ENCODE results near the gene PPP2CA. TPM values are rescaled to one million over a fixed set of nuclear protein-coding genes. Genes with fewer than 3 reads are reported as not detected.
"Not testable (repeated sequence)": the region's sequence is repeated elsewhere in the genome, so short reads cannot be mapped to it uniquely, and the experiment has no call there.

Gene PPP2CA
- total and polyA plus RNA-seq, 10 of the 15 experiments (the other 5 are each of a cell fraction or from before 2014, with no cell fraction given) = 18.6 to 385 (median 134) TPM

DNA sequence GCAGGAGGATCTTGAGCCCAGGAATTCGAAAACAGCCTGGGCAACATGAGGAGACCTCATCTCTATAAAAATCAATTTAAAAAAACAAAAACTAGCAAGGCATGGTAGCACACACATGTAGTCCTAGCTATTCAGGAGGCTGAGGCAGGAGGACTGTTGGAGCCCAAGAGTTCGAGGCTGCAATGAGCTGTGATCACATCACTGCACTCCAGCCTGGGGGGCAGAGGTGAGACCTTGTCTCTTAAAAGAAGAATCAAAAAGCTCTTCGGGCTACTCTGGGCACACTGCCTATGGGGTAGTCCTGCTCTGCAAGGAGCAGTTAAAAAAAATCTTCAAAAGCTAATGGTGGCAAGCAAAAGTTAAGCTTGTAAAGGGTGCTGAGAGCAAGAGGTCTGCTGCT is 72.6 kb downstream of the PPP2CA start (continued):
- TF ChIP-seq ZNF24 (IDR thresholded peaks at IDR 0.05) (no peak), WRNIP1 (IDR thresholded peaks at IDR 0.05; ENCODE audit: borderline replicate concordance, low read depth, low read length) (no peak)

DNA sequence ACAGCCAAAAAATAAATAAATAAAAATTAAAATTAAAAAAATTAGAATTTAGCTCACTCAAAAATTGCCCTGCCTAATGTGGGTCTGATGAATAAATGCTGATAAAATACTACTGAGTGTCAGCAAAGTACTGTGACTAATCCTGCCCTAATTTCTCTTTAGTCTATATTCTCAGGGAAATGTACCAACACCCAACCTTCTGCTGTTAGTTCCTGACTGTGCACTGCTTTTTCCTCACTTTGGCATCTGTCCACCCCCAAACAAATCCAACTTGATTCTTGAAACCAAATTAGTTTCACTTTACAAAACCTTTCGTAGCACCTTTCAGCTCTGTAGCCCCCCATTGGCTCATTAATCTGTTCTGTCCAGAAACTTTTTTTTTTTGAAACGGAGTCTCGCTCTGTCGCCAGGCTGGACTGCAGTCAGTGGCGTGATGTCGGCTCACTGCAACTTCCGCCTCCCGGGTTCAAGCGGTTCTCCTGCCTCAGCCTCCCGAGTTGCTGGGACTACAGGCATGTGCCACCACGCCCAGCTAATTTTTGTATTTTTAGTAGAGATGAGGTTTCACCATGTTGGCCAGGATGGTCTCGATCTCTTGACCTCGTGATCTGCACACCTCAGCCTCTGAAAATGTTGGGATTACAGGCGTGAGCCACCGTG is 73.6 kb downstream of the PPP2CA start:
- H3K27me3 ChIP-seq (replicated peaks in 1 of 2; ENCODE audit: control insufficient read depth in 2 of 2, insufficient read depth in 2 of 2, low read length in 1 of 2); BruUV-seq (replicated peaks); RAD21 ChIA-PET (ENCODE audit: unreplicated experiment); DNase-seq (ENCODE audit: low read depth, low spot score); FAIRE-seq; H3K4me3 ChIP-seq; ATAC-seq; H3K9ac ChIP-seq (ENCODE audit: control insufficient read depth, insufficient read depth, low read length); H3K79me2 ChIP-seq (ENCODE audit: control insufficient read depth, insufficient read depth, low read length); H3K27ac ChIP-seq (ENCODE audit: control insufficient read depth, insufficient read depth); H3K4me2 ChIP-seq (ENCODE audit: control insufficient read depth, insufficient read depth); intact Hi-C loops (cut with micrococcal nuclease; ENCODE audit: unreplicated experiment); H4K20me1 ChIP-seq (ENCODE audit: control insufficient read depth, insufficient read depth); H3K4me1 ChIP-seq (ENCODE audit: control insufficient read depth, insufficient read depth, low read length); in situ Hi-C loops (cut with MboI); H3K9me3 ChIP-seq (replicated peaks; ENCODE audit: control insufficient read depth, insufficient read depth, low read length); H2AFZ ChIP-seq (ENCODE audit: control insufficient read depth, low read depth, low read length): not testable (repeated sequence)
- POLR2A ChIA-PET = interaction anchor here (1.4 to 1.5 kb wide), 2 partner anchors 9 to 118 kb away, joined by 3 read pairs; no protein-coding TSS in a partner anchor
- SMC1A ChIA-PET (ENCODE audit: uncharacterized antibody, unreplicated experiment) = interaction anchor here (1.4 to 21.6 kb wide), 5 partner anchors 10 to 113 kb away, joined by 4 to 441 read pairs (median 5); no protein-coding TSS in a partner anchor
- CTCF ChIA-PET = interaction anchor here (0.7 to 24.1 kb wide), 6 partner anchors 9 to 139 kb away, joined by 3 to 792 read pairs (median 9); no protein-coding TSS in a partner anchor
- H3K36me3 ChIP-seq (ENCODE audit: control insufficient read depth in 2 of 2, insufficient read depth in 2 of 2, low read length in 1 of 2) = peaks cover 8 to 32% of the 10 kb centered on the region in 2 experiments
- WGBS (ENCODE audit: insufficient coverage, insufficient replicate concordance, low lambda C conversion rate, missing lambda C conversion rate) = 98% methylated on average over 15 of the region's 15 CpGs

DNA sequence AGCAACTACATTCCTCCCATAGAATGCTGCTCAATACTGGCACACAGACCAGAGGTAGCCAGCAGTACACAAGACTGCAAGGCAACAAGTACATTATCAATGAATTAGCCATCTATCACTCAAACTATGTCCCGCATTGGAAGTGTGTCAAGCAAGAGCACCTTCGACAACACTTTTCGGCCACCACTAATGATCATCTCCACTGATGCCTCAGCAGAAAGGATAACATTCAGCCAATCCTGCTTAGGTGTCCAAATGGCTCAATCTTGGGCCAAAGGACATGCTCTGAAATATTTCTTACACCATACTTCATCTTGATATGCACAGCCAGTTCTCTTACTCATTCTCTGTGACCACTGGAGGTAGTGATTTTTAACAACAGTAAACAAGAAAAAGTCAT is 74.2 kb downstream of the PPP2CA start:
- H3K27ac ChIP-seq (ENCODE audit: control insufficient read depth, insufficient read depth) = no peak overlapping the region
- POLR2A ChIA-PET = interaction anchor here (1.4 to 1.5 kb wide), 2 partner anchors 10 to 117 kb away, joined by 3 read pairs; no protein-coding TSS in a partner anchor
- intact Hi-C loops (cut with micrococcal nuclease; ENCODE audit: unreplicated experiment) = no loop called here

More for the DNA sequence above, 74.2 kb downstream of the PPP2CA start:
- TF ChIP-seq, protein P1, sequence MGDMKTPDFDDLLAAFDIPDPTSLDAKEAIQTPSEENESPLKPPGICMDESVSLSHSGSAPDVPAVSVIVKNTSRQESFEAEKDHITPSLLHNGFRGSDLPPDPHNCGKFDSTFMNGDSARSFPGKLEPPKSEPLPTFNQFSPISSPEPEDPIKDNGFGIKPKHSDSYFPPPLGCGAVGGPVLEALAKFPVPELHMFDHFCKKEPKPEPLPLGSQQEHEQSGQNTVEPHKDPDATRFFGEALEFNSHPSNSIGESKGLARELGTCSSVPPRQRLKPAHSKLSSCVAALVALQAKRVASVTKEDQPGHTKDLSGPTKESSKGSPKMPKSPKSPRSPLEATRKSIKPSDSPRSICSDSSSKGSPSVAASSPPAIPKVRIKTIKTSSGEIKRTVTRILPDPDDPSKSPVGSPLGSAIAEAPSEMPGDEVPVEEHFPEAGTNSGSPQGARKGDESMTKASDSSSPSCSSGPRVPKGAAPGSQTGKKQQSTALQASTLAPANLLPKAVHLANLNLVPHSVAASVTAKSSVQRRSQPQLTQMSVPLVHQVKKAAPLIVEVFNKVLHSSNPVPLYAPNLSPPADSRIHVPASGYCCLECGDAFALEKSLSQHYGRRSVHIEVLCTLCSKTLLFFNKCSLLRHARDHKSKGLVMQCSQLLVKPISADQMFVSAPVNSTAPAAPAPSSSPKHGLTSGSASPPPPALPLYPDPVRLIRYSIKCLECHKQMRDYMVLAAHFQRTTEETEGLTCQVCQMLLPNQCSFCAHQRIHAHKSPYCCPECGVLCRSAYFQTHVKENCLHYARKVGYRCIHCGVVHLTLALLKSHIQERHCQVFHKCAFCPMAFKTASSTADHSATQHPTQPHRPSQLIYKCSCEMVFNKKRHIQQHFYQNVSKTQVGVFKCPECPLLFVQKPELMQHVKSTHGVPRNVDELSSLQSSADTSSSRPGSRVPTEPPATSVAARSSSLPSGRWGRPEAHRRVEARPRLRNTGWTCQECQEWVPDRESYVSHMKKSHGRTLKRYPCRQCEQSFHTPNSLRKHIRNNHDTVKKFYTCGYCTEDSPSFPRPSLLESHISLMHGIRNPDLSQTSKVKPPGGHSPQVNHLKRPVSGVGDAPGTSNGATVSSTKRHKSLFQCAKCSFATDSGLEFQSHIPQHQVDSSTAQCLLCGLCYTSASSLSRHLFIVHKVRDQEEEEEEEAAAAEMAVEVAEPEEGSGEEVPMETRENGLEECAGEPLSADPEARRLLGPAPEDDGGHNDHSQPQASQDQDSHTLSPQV (IDR thresholded peaks at IDR 0.05) = no peak
- TF ChIP-seq POLR2AphosphoS5 (IDR thresholded peaks at IDR 0.05; ENCODE audit: low read length) = peak; percentile 69
- TF ChIP-seq SMAD5 (IDR thresholded peaks at IDR 0.05; ENCODE audit: low read depth) = no peak
- Histone ChIP-seq H3K79me2 (ENCODE audit: control insufficient read depth, insufficient read depth, low read length) (no peaks in the 10 kb centered on the region), H3K36me3 (ENCODE audit: control insufficient read depth in 2 of 2, insufficient read depth in 2 of 2, low read length in 1 of 2) (peaks cover 11 to 32% of the 10 kb centered on the region in 2 experiments), H3K4me2 (ENCODE audit: control insufficient read depth, insufficient read depth) (no peak overlapping the region), H4K20me1 (ENCODE audit: control insufficient read depth, insufficient read depth) (no peaks in the 10 kb centered on the region), H3K4me1 (ENCODE audit: control insufficient read depth, insufficient read depth, low read length) (no peaks in the 10 kb centered on the region), H3K9ac (ENCODE audit: control insufficient read depth, insufficient read depth, low read length) (no peak overlapping the region), H3K9me3 (replicated peaks; ENCODE audit: control insufficient read depth, insufficient read depth, low read length) (no peaks in the 10 kb centered on the region), H3K4me3 (no peak overlapping the region), H2AFZ (ENCODE audit: control insufficient read depth, low read depth, low read length) (no peak overlapping the region), H3K27me3 (replicated peaks in 1 of 2; ENCODE audit: control insufficient read depth in 2 of 2, insufficient read depth in 2 of 2, low read length in 1 of 2) (no peaks in the 10 kb centered on the region)
- no peak for FAIRE-seq
- CTCF ChIA-PET = interaction anchor here (2.8 to 24.1 kb wide), 3 partner anchors 10 to 113 kb away, joined by 12 to 792 read pairs (median 17); no protein-coding TSS in a partner anchor
- WGBS (ENCODE audit: insufficient coverage, insufficient replicate concordance, low lambda C conversion rate, missing lambda C conversion rate) = 98% methylated on average over 3 of the region's 3 CpGs
- no TSS peak for BruUV-seq (replicated peaks)
- in situ Hi-C loops (cut with MboI) = no loop called here
- DNase-seq (ENCODE audit: low read depth, low spot score) = no peak
- no peak for ATAC-seq
- SMC1A ChIA-PET (ENCODE audit: uncharacterized antibody, unreplicated experiment) = interaction anchor here (1.4 to 21.6 kb wide), 3 partner anchors 9 to 113 kb away, joined by 4 to 441 read pairs (median 5); no protein-coding TSS in a partner anchor
- RAD21 ChIA-PET (ENCODE audit: unreplicated experiment) = no interaction called here

Data from GM12878 (cell line).